GM12892 (cell line): ENCODE results near the gene KPNA4.

Experiments used
- POLR2A ChIP-seq: IDR thresholded peaks from 2 replicates; pipeline ENCODE4 v1.6.1; 2011; ENCODE audit warnings: low read depth, low read length, control low read depth
- POLR2AphosphoS5 ChIP-seq: IDR thresholded peaks from 2 replicates; pipeline ENCODE4 v1.6.1; 2011; ENCODE audit warnings: low read depth, low read length, control low read depth
- TAF1 ChIP-seq: IDR thresholded peaks from 2 replicates; pipeline ENCODE4 v1.6.1; 2011; ENCODE audit warnings: low read depth, mild to moderate bottlenecking, control low read depth, low read length, borderline replicate concordance

DNA sequence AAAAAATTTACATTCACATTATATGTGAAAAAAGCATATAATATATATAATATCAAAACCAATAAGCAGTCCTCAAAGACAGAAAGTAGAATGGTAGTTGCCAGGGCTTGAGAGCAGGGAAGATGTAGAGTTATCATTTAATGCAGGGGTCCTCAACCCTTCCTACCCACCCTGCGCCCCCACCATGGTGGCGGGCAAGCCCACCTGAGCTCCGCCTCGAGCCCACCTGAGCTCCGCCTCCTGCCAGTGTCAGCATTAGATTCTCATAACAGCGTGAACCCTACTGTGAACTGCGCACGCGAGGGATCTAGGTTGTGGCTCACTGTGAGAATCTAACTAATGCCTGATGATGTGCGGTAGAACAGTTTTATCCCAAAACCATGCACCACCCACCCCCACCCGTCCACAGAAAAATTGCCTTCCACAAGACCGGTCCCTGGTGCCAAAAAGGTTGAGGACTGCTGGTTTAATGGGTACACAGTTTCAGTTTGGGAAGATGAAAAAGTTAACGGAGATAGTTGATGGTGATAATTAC lies 118.8 kb downstream of the KPNA4 start:
- TF ChIP-seq POLR2A (no peak), TAF1 (no peak), POLR2AphosphoS5 (no peak)
